ENCODE results near the gene PDE9A. TPM values are rescaled to one million over a fixed set of nuclear protein-coding genes. Genes with fewer than 3 reads are reported as not detected.
A peak's percentile ranks its signal among the peaks of the same experiment; 100 is the strongest.

PDE9A gene
- total RNA-seq, 1 donor from 2014 or later, result 58.7 TPM

GRCh38 chr21:42750737-42751530 is 97.5 kb downstream of the PDE9A start:
- no peak for TF ChIP-seq CTCF (IDR thresholded peaks at IDR 0.05; ENCODE audit: partially characterized antibody, unreplicated experiment)
- Mint-ChIP-seq H3K27me3 (ENCODE audit: unreplicated experiment) (peaks cover 4% of the 10 kb centered on the region), H3K9me3 (ENCODE audit: unreplicated experiment) (peaks cover 4% of the 10 kb centered on the region), H3K27ac (ENCODE audit: unreplicated experiment) (peak overlapping the region; percentile 62), H3K4me3 (ENCODE audit: unreplicated experiment) (no peak overlapping the region), H3K4me1 (ENCODE audit: low read depth, unreplicated experiment) (peaks cover 52% of the 10 kb centered on the region), H3K36me3 (ENCODE audit: unreplicated experiment) (peaks cover 4% of the 10 kb centered on the region)
- DNase-seq, result no peak

GRCh38 chr21:42751866-42752265 is 98.4 kb downstream of the PDE9A start:
- Mint-ChIP-seq H3K4me1 (ENCODE audit: low read depth, unreplicated experiment) (peaks cover 48% of the 10 kb centered on the region), H3K27me3 (ENCODE audit: unreplicated experiment) (peaks cover 4% of the 10 kb centered on the region), H3K27ac (ENCODE audit: unreplicated experiment) (no peak overlapping the region), H3K9me3 (ENCODE audit: unreplicated experiment) (peaks cover 4% of the 10 kb centered on the region), H3K36me3 (ENCODE audit: unreplicated experiment) (peaks cover 4% of the 10 kb centered on the region), H3K4me3 (ENCODE audit: unreplicated experiment) (no peak overlapping the region)
- no peak for TF ChIP-seq CTCF (IDR thresholded peaks at IDR 0.05; ENCODE audit: partially characterized antibody, unreplicated experiment)
- DNase-seq, result no peak

- peak; percentile 35 for DNase-seq
- peaks cover 55% of the 10 kb centered on the region for H3K4me1 Mint-ChIP-seq (ENCODE audit: low read depth, unreplicated experiment)
- peaks cover 4% of the 10 kb centered on the region for H3K36me3 Mint-ChIP-seq (ENCODE audit: unreplicated experiment)
- peak overlapping the region; percentile 59 for H3K4me3 Mint-ChIP-seq (ENCODE audit: unreplicated experiment)
- no peak for TF ChIP-seq CTCF (IDR thresholded peaks at IDR 0.05; ENCODE audit: partially characterized antibody, unreplicated experiment)
- H3K9me3 Mint-ChIP-seq (ENCODE audit: unreplicated experiment), result peaks cover 13% of the 10 kb centered on the region
- peaks cover 7% of the 10 kb centered on the region for H3K27me3 Mint-ChIP-seq (ENCODE audit: unreplicated experiment)
- peak overlapping the region; percentile 77 for H3K27ac Mint-ChIP-seq (ENCODE audit: unreplicated experiment)
Measured at GRCh38 chr21:42753804-42754203, 100.4 kb downstream of the PDE9A start.

GRCh38 chr21:42754270-42754933 is 101.0 kb downstream of the PDE9A start:
- H3K27me3 Mint-ChIP-seq (ENCODE audit: unreplicated experiment), result peaks cover 9% of the 10 kb centered on the region
- no peak for TF ChIP-seq CTCF (IDR thresholded peaks at IDR 0.05; ENCODE audit: partially characterized antibody, unreplicated experiment)
- peak overlapping the region; percentile 77 for H3K27ac Mint-ChIP-seq (ENCODE audit: unreplicated experiment)
- peaks cover 57% of the 10 kb centered on the region for H3K4me1 Mint-ChIP-seq (ENCODE audit: low read depth, unreplicated experiment)
- peaks cover 13% of the 10 kb centered on the region for H3K9me3 Mint-ChIP-seq (ENCODE audit: unreplicated experiment)
- peaks cover 4% of the 10 kb centered on the region for H3K36me3 Mint-ChIP-seq (ENCODE audit: unreplicated experiment)
- peak; percentile 52 for DNase-seq
- peak overlapping the region; percentile 59 for H3K4me3 Mint-ChIP-seq (ENCODE audit: unreplicated experiment)

Measured in glutamatergic neuron (in vitro differentiated cells).